Neural cell (in vitro differentiated cells): ENCODE results near the gene MYO9B.

Source experiments
- EP300 ChIP-seq: fragments of 450-650 bp; conservative IDR thresholded peaks from 2 replicates; pipeline ENCODE4 v1.6.1; 2014; ENCODE audit warnings: antibody characterized with exemption, mild to moderate bottlenecking, moderate library complexity; ENCODE audit not compliant: poor library complexity, severe bottlenecking
- EZH2 ChIP-seq: fragments of 200-600, 300-800 bp; shearing (Covaris generic), sonication (generic); IDR thresholded peaks from 2 replicates; pipeline ENCODE4 v1.6.1; 2014; ENCODE audit warnings: antibody characterized with exemption, low read length, borderline replicate concordance, mild to moderate bottlenecking; ENCODE audit not compliant: insufficient read depth, poor library complexity, severe bottlenecking
- MXI1 ChIP-seq: fragments of 450-650 bp; conservative IDR thresholded peaks from 2 replicates; pipeline ENCODE4 v1.6.1; 2014; ENCODE audit warnings: antibody characterized with exemption, mild to moderate bottlenecking; ENCODE audit not compliant: poor library complexity, severe bottlenecking
- POLR2AphosphoS5 ChIP-seq: IDR thresholded peaks from 2 replicates; pipeline ENCODE4 v1.6.1; 2012
- RAD21 ChIP-seq: fragments of 450-650 bp; conservative IDR thresholded peaks from 2 replicates; pipeline ENCODE4 v1.6.1; 2014; ENCODE audit warnings: antibody characterized with exemption, mild to moderate bottlenecking, moderate library complexity
- SMC3 ChIP-seq: fragments of 450-650 bp; conservative IDR thresholded peaks from 2 replicates; pipeline ENCODE4 v1.6.1; 2014; ENCODE audit warnings: antibody characterized with exemption, mild to moderate bottlenecking, moderate library complexity; ENCODE audit not compliant: poor library complexity
- TAF1 ChIP-seq: IDR thresholded peaks from 2 replicates; pipeline ENCODE4 v1.6.1; 2012; ENCODE audit warnings: low read depth
- TF ChIP-seq, protein P1 (sequence below): fragments of 450-650 bp; IDR thresholded peaks from 2 replicates; pipeline ENCODE4 v1.5.1; 2014; ENCODE audit warnings: antibody characterized with exemption, mild to moderate bottlenecking, moderate library complexity; ENCODE audit not compliant: poor library complexity, severe bottlenecking
- TF ChIP-seq, protein P2 (sequence below): IDR thresholded peaks from 2 replicates; pipeline ENCODE4 v1.6.1; 2012; ENCODE audit warnings: borderline replicate concordance

GRCh38 chr19:17114414-17114831 is 38.8 kb downstream of the MYO9B start:
- TF ChIP-seq EZH2 (no peak), EP300 (no peak), POLR2AphosphoS5 (no peak), RAD21 (no peak), TAF1 (no peak), SMC3 (no peak), MXI1 (no peak)
- TF ChIP-seq, protein P1, sequence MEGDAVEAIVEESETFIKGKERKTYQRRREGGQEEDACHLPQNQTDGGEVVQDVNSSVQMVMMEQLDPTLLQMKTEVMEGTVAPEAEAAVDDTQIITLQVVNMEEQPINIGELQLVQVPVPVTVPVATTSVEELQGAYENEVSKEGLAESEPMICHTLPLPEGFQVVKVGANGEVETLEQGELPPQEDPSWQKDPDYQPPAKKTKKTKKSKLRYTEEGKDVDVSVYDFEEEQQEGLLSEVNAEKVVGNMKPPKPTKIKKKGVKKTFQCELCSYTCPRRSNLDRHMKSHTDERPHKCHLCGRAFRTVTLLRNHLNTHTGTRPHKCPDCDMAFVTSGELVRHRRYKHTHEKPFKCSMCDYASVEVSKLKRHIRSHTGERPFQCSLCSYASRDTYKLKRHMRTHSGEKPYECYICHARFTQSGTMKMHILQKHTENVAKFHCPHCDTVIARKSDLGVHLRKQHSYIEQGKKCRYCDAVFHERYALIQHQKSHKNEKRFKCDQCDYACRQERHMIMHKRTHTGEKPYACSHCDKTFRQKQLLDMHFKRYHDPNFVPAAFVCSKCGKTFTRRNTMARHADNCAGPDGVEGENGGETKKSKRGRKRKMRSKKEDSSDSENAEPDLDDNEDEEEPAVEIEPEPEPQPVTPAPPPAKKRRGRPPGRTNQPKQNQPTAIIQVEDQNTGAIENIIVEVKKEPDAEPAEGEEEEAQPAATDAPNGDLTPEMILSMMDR: no peak
- TF ChIP-seq, protein P2, sequence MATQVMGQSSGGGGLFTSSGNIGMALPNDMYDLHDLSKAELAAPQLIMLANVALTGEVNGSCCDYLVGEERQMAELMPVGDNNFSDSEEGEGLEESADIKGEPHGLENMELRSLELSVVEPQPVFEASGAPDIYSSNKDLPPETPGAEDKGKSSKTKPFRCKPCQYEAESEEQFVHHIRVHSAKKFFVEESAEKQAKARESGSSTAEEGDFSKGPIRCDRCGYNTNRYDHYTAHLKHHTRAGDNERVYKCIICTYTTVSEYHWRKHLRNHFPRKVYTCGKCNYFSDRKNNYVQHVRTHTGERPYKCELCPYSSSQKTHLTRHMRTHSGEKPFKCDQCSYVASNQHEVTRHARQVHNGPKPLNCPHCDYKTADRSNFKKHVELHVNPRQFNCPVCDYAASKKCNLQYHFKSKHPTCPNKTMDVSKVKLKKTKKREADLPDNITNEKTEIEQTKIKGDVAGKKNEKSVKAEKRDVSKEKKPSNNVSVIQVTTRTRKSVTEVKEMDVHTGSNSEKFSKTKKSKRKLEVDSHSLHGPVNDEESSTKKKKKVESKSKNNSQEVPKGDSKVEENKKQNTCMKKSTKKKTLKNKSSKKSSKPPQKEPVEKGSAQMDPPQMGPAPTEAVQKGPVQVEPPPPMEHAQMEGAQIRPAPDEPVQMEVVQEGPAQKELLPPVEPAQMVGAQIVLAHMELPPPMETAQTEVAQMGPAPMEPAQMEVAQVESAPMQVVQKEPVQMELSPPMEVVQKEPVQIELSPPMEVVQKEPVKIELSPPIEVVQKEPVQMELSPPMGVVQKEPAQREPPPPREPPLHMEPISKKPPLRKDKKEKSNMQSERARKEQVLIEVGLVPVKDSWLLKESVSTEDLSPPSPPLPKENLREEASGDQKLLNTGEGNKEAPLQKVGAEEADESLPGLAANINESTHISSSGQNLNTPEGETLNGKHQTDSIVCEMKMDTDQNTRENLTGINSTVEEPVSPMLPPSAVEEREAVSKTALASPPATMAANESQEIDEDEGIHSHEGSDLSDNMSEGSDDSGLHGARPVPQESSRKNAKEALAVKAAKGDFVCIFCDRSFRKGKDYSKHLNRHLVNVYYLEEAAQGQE: no peak
